K562 (cell line): Measurements from ENCODE around the gene PCDHGC4. TPM values are rescaled to one million over a fixed set of nuclear protein-coding genes. Genes with fewer than 3 reads are reported as not detected.

Experiments used
- ATAC-seq: fragments of 200-7000 bp; cut with Tn5 transposase; 3 replicates; pipeline ENCODE4 v1.9.1; 2020; ENCODE audit warnings: moderate library complexity
- BruUV-seq: library from RNA; stranded (reverse); fragments of 400-500 nt; replicated peaks from 2 replicates; lab custom pipeline; 2021; lab: Mats Ljungman, UMichigan
- CTCF ChIA-PET: fragments of 300-600 bp; formaldehyde crosslinking; extraction: SDS; loops from one replicate; lab custom pipeline; 2021; ENCODE audit warnings: low intra/inter-chr PET ratio; lab: Yijun Ruan, JAX
- POLR2A ChIA-PET: fragments of 300-600, 350-650 bp; sonication (Branson Sonifier 250); formaldehyde crosslinking; extraction: SDS; loops from one replicate; lab custom pipeline; 2021; ENCODE audit warnings: antibody characterized with exemption, inconsistent platforms; lab: Yijun Ruan, JAX
- DNase-seq, 4 experiments: peaks; one replicate each; pipeline versions ENCODE4 v3.0.0 to v3.0.0-alpha.2; 2011 to 2018; ENCODE audit warnings: low spot score in 3 of 4, mixed read lengths in 3 of 4; ENCODE audit errors: extremely low read depth in 1 of 4
- FAIRE-seq: peaks from 2 replicates; lab custom pipeline; 2011; peaks lifted over from hg19 to GRCh38; lab: Jason Lieb, UNC
- H2AFZ ChIP-seq: 2 replicates; pipeline ENCODE4 v1.6.0; 2011; ENCODE audit warnings: low read depth, low read length, control low read depth, inconsistent platforms
- H3K27ac ChIP-seq: fragments of 200-600 bp; 3 replicates; pipeline ENCODE4 v1.8.0; 2011; ENCODE audit warnings: low read depth, mild to moderate bottlenecking, control low read depth, inconsistent platforms, low read length, moderate library complexity, mixed read lengths; ENCODE audit errors: extremely low read depth
- H3K27me3 ChIP-seq, 2 experiments: fragments of 300-600 bp in 1 of 2; 2 replicates in 1 of 2; 3 replicates in 1 of 2; pipeline versions ENCODE4 v1.6.0 to v1.8.0; 2011; ENCODE audit warnings: inconsistent platforms in 2 of 2, low read length in 2 of 2, mild to moderate bottlenecking in 1 of 2, mixed read lengths in 1 of 2, moderate library complexity in 1 of 2; ENCODE audit not compliant: control insufficient read depth in 2 of 2, insufficient read depth in 2 of 2
- H3K36me3 ChIP-seq: fragments of 300-600 bp; 3 replicates; pipeline ENCODE4 v1.8.0; 2011; ENCODE audit warnings: mild to moderate bottlenecking, low read length, inconsistent platforms; ENCODE audit not compliant: control insufficient read depth, insufficient read depth
- H3K4me1 ChIP-seq, 2 experiments: fragments of 200-600 bp in 1 of 2; replicated peaks in 1 of 2; 2 replicates in 1 of 2; 3 replicates in 1 of 2; pipeline versions ENCODE4 v1.5.1 to v1.8.0; 2011; ENCODE audit warnings: inconsistent platforms in 2 of 2, low read length in 2 of 2, mild to moderate bottlenecking in 1 of 2, mixed read lengths in 1 of 2, moderate library complexity in 1 of 2; ENCODE audit not compliant: control insufficient read depth in 2 of 2, insufficient read depth in 2 of 2
- H3K4me2 ChIP-seq: 2 replicates; pipeline ENCODE4 v1.6.1; 2011; ENCODE audit warnings: low read length, control low read depth, inconsistent platforms, mixed read lengths; ENCODE audit not compliant: insufficient read depth
- H3K4me3 ChIP-seq: fragments of 200-600 bp; sonication (generic), shearing (Covaris generic); 2 replicates; pipeline ENCODE4 v1.5.1; 2016; ENCODE audit warnings: control low read depth, inconsistent platforms
- H3K79me2 ChIP-seq: fragments of 200-600 bp; 3 replicates; pipeline ENCODE4 v1.8.0; 2011; ENCODE audit warnings: low read length, inconsistent platforms; ENCODE audit not compliant: control insufficient read depth, insufficient read depth
- H3K9ac ChIP-seq, 2 experiments: 2 replicates each; pipeline versions ENCODE4 v1.6.0 to v1.6.1; 2011; ENCODE audit warnings: low read depth in 2 of 2, low read length in 2 of 2, control low read depth in 1 of 2, inconsistent platforms in 1 of 2, mild to moderate bottlenecking in 1 of 2, mixed read lengths in 1 of 2; ENCODE audit not compliant: insufficient read depth in 1 of 2
- H3K9me1 ChIP-seq: one replicate; pipeline ENCODE4 v1.6.0; 2011; ENCODE audit warnings: inconsistent platforms, mild to moderate bottlenecking, low read length, moderate library complexity; ENCODE audit not compliant: control insufficient read depth, insufficient read depth
- H3K9me3 ChIP-seq: replicated peaks from 2 replicates; pipeline ENCODE4 v1.5.1; 2011; ENCODE audit warnings: low read depth, low read length, inconsistent platforms; ENCODE audit not compliant: control insufficient read depth, insufficient read depth
- H4K20me1 ChIP-seq: replicated peaks from 2 replicates; pipeline ENCODE4 v1.6.1; 2011; ENCODE audit warnings: low read length, inconsistent platforms, mixed read lengths; ENCODE audit not compliant: control insufficient read depth, insufficient read depth
- CREB3 ChIP-seq: fragments of 450-650 bp; conservative IDR thresholded peaks from 2 replicates; pipeline ENCODE4 v1.6.1; 2016; ENCODE audit warnings: missing genetic modification characterization, low read depth, mild to moderate bottlenecking, missing compliant biosample characterization, moderate library complexity
- EHMT2 ChIP-seq: fragments of 450-650 bp; IDR thresholded peaks from 2 replicates; pipeline ENCODE4 v1.6.1; 2018; ENCODE audit warnings: antibody characterized with exemption
- MAFK ChIP-seq: IDR thresholded peaks from 2 replicates; pipeline ENCODE4 v1.6.1; 2011; ENCODE audit warnings: low read length, improper control_type of control experiment
- MCM2 ChIP-seq: fragments of 450-650 bp; IDR thresholded peaks from 2 replicates; pipeline ENCODE4 v1.6.1; 2017; ENCODE audit warnings: low read depth, mild to moderate bottlenecking
- TAF9B ChIP-seq: fragments of 450-650 bp; IDR thresholded peaks from 2 replicates; pipeline ENCODE4 v1.6.1; 2018; ENCODE audit warnings: mild to moderate bottlenecking; ENCODE audit not compliant: partially characterized antibody
- TEAD2 ChIP-seq: fragments of 450-650 bp; IDR thresholded peaks from 2 replicates; pipeline ENCODE4 v1.6.1; 2016; ENCODE audit warnings: missing genetic modification characterization, control low read depth, missing compliant biosample characterization
- ZBTB8A ChIP-seq: fragments of 450-650 bp; IDR thresholded peaks from 2 replicates; pipeline ENCODE4 v1.6.1; 2018; ENCODE audit warnings: mild to moderate bottlenecking, moderate library complexity; ENCODE audit not compliant: partially characterized antibody
- ZNF407 ChIP-seq: fragments of 450-650 bp; IDR thresholded peaks from 2 replicates; pipeline ENCODE4 v1.6.1; 2016; ENCODE audit warnings: low read depth
- ZNF436 ChIP-seq: fragments of 250-450, 450-650 bp; sonication (Bioruptor Pico); formaldehyde crosslinking; IDR thresholded peaks from 2 replicates; pipeline ENCODE4 v1.7.0; 2020; ENCODE audit warnings: mild to moderate bottlenecking
- ZNF449 ChIP-seq: fragments of 250-450 bp; sonication (Bioruptor Pico); IDR thresholded peaks from 2 replicates; pipeline ENCODE4 v1.8.0; 2022; ENCODE audit warnings: moderate library complexity, mild to moderate bottlenecking, inconsistent platforms
- WGBS: fragments of 100-300 bp; shearing (Covaris generic); methylation state at CpG from one replicate; pipeline ENCODE4 v1.1.6; 2016; ENCODE audit warnings: low coverage, mixed read lengths; ENCODE audit not compliant: insufficient coverage; ENCODE audit errors: missing lambda C conversion rate; 5-methylcytosine and 5-hydroxymethylcytosine counted together
- in situ Hi-C: fragments of 300-500 bp; cut with MboI; formaldehyde crosslinking; loops from 4 replicates; pipeline ENCODE4 v1.15.0; 2018; ENCODE audit warnings: inconsistent platforms, mixed read lengths
- intact Hi-C: fragments of 100-400 bp; cut with micrococcal nuclease; formaldehyde crosslinking; loops from 2 replicates; pipeline ENCODE4 v1.14.2; 2022
- polyA plus RNA-seq, 8 experiments: library from polyadenylated mRNA; depleted of rRNA in 4 of 8; stranded (reverse) in 5 of 8; unstranded in 3 of 8; fragments of >200 nt; fragmentation: Nextera tagmentation in 2 of 8; fragmentation: Illumina TruSeq in 1 of 8; extraction: Ambion mirVana in 2 of 8; extraction: Trizol in 1 of 8; gene quantifications; 2 replicates each; pipeline versions ENCODE4 v1.2.1 to v1.2.3, GENCODE V29; 2011 to 2014; ENCODE audit warnings: inconsistent platforms in 1 of 8, missing spikeins in 1 of 8
- total RNA-seq, 7 experiments: library from RNA; depleted of rRNA in 6 of 7; stranded (reverse); fragments of >200 nt in 6 of 7; fragmentation: Illumina TruSeq in 2 of 7; extraction: Trizol in 2 of 7; gene quantifications; 2 replicates each; pipeline versions ENCODE4 v1.2.1 to v1.2.3, GENCODE V29; 2011 to 2021; ENCODE audit warnings: low replicate concordance in 1 of 7

PCDHGC4 gene
- total and polyA plus RNA-seq, 9 of the 15 experiments (the other 6 are each of a cell fraction or from before 2014, with no cell fraction given): 0.05 TPM; not detected in 8

GRCh38 chr5:141483902-141484301 lies 928 bp upstream of the PCDHGC4 start (continued):
- TF ChIP-seq CREB3 (no peak), EHMT2 (no peak), ZBTB8A (no peak)

GRCh38 chr5:141484310-141484640 lies 555 bp upstream of the PCDHGC4 start:
- POLR2A ChIA-PET: interaction anchor here (1.4 kb wide), 1 partner anchor 9 kb away, joined by 3 read pairs; the partner anchor contains the start of gene PCDHGC3
- H3K9me1 ChIP-seq: no peaks in the 10 kb centered on the region
- H3K4me2 ChIP-seq: no peak overlapping the region
- 5% methylated on average over 4 of the region's 4 CpGs for WGBS
- peaks cover 44 to 49% of the 10 kb centered on the region in 2 experiments for H3K27me3 ChIP-seq
- no peaks in the 10 kb centered on the region for H3K36me3 ChIP-seq
- no TSS peak for BruUV-seq
- H3K4me3 ChIP-seq: no peak overlapping the region
- no peaks in the 10 kb centered on the region for H3K79me2 ChIP-seq
- TF ChIP-seq ZNF436 (CRISPR knock-in tag) (no peak), ZNF407 (no peak), TEAD2 (tag) (no peak), MAFK (no peak), MCM2 (no peak), TAF9B (no peak), ZNF449 (CRISPR knock-in tag) (no peak)
- TF ChIP-seq, all 486 proteins: peak for 0
- DNase-seq (no peak), ATAC-seq (no peak), FAIRE-seq (no peak)
- no peak overlapping the region for H3K27ac ChIP-seq
- H2AFZ ChIP-seq: no peak overlapping the region
- CTCF ChIA-PET: no interaction called here
- intact Hi-C loops: no loop called here
- in situ Hi-C loops: no loop called here
- H4K20me1 ChIP-seq: no peaks in the 10 kb centered on the region
- H3K4me1 ChIP-seq: peaks cover 0 to 6% of the 10 kb centered on the region in 2 experiments; a peak in 2 of 5 replicates
- no peak overlapping the region for H3K9ac ChIP-seq
- no peaks in the 10 kb centered on the region for H3K9me3 ChIP-seq
